Tibial nerve (tissue), 4 donors: ENCODE data around the gene ST6GALNAC3. TPM values are rescaled to one million over a fixed set of nuclear protein-coding genes. Genes with fewer than 3 reads are reported as not detected.

Source experiments
- DNase-seq, 2 donors: peaks; one replicate each; pipeline ENCODE4 v3.0.0-alpha.2; 2019; ENCODE audit warnings: low spot score in 2 of 2
- H3K27ac ChIP-seq, 4 donors: fragments of 200-600 bp; sonication (generic) in 3 of 4; one replicate each; pipeline ENCODE4 v1.5.1; 2017 to 2019; ENCODE audit warnings: mild to moderate bottlenecking in 1 of 4
- H3K27me3 ChIP-seq, 2 donors: fragments of 200-600 bp; sonication (generic) in 1 of 2; one replicate each; pipeline versions ENCODE4 v1.5.1 to v1.6.0; 2017 to 2019
- H3K36me3 ChIP-seq, 3 donors: fragments of 200-600 bp; sonication (generic); one replicate each; pipeline ENCODE4 v1.5.1; 2018 to 2019
- H3K4me1 ChIP-seq, 4 donors: fragments of 200-600 bp; sonication (generic) in 3 of 4; one replicate each; pipeline ENCODE4 v1.5.1; 2017 to 2019
- H3K4me3 ChIP-seq, 4 donors: fragments of 200-600 bp; sonication (generic) in 3 of 4; one replicate each; pipeline ENCODE4 v1.5.1; 2017 to 2019; ENCODE audit warnings: mild to moderate bottlenecking in 1 of 4, moderate library complexity in 1 of 4
- H3K9me3 ChIP-seq, 4 donors: fragments of 200-600 bp; sonication (generic) in 3 of 4; one replicate each; pipeline ENCODE4 v1.5.1; 2017 to 2019
- EP300 ChIP-seq, 2 donors: sonication (generic); formaldehyde crosslinking; IDR thresholded peaks; one replicate each; pipeline ENCODE4 v1.6.1; 2017; ENCODE audit warnings: antibody characterized with exemption in 2 of 2, mild to moderate bottlenecking in 1 of 2
- POLR2A ChIP-seq, 2 donors: fragments of 450-650 bp; IDR thresholded peaks; one replicate each; pipeline ENCODE4 v1.6.1; 2017; ENCODE audit warnings: antibody characterized with exemption in 2 of 2, mild to moderate bottlenecking in 2 of 2, moderate library complexity in 2 of 2
- WGBS, 2 donors: methylation state at CpG; one replicate each; pipeline ENCODE4 v1.1.5; 2018; 5-methylcytosine and 5-hydroxymethylcytosine counted together
- total RNA-seq, 4 donors: library from RNA; depleted of rRNA; stranded (reverse); fragments of >200 nt; gene quantifications; one replicate each; pipeline ENCODE4 v1.1.0, GENCODE V29; 2016
- TF ChIP-seq, protein P1 (sequence below), 5 experiments: fragments of 200-600 bp in 3 of 5; fragments of 450-650 bp in 2 of 5; sonication (generic) in 3 of 5; IDR thresholded peaks; one replicate each; pipeline ENCODE4 v1.5.1; 2016 to 2019; ENCODE audit warnings: antibody characterized with exemption in 5 of 5, mild to moderate bottlenecking in 3 of 5, moderate library complexity in 2 of 5

ST6GALNAC3 gene
- total RNA-seq, 4 donors from 2014 or later: 2.7 to 6.6 (median 4.9) TPM

DNA sequence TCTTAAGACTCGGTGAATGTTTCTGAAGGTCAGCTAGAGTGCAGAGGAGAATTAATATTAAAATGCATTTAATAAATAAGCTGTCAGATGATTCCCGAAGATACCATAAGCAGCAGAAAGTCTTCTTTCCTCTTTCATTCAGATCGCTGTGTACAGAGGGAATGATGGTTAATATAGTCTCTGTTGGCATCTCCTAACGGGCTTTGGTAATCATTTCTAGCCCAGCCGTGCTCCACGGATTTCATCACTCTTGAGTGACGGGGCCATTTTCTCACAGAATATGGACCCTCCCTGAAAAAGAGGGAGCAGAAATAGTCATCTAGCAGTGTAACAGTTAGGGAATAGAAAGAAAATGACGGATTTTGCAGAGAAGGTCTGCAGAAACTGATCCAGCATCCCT, 103.1 kb downstream of the ST6GALNAC3 start:
- Histone ChIP-seq H3K4me1 (no peaks in the 10 kb centered on the region), H3K36me3 (peaks cover 0 to 6% (median 0%) of the 10 kb centered on the region in 3 donors), H3K4me3 (no peak overlapping the region), H3K9me3 (peaks cover 0 to 11% (median 0%) of the 10 kb centered on the region in 4 donors), H3K27ac (no peak overlapping the region), H3K27me3 (no peaks in the 10 kb centered on the region)
- no peak for DNase-seq
- WGBS, 2 donors: 86 to 89% methylated on average over 8 of the region's 8 CpGs
- TF ChIP-seq, protein P1, sequence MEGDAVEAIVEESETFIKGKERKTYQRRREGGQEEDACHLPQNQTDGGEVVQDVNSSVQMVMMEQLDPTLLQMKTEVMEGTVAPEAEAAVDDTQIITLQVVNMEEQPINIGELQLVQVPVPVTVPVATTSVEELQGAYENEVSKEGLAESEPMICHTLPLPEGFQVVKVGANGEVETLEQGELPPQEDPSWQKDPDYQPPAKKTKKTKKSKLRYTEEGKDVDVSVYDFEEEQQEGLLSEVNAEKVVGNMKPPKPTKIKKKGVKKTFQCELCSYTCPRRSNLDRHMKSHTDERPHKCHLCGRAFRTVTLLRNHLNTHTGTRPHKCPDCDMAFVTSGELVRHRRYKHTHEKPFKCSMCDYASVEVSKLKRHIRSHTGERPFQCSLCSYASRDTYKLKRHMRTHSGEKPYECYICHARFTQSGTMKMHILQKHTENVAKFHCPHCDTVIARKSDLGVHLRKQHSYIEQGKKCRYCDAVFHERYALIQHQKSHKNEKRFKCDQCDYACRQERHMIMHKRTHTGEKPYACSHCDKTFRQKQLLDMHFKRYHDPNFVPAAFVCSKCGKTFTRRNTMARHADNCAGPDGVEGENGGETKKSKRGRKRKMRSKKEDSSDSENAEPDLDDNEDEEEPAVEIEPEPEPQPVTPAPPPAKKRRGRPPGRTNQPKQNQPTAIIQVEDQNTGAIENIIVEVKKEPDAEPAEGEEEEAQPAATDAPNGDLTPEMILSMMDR (IDR thresholded peaks at IDR 0.05): no peak
- no peak for TF ChIP-seq POLR2A (IDR thresholded peaks at IDR 0.05)
- no peak for TF ChIP-seq EP300 (IDR thresholded peaks at IDR 0.05)

DNA sequence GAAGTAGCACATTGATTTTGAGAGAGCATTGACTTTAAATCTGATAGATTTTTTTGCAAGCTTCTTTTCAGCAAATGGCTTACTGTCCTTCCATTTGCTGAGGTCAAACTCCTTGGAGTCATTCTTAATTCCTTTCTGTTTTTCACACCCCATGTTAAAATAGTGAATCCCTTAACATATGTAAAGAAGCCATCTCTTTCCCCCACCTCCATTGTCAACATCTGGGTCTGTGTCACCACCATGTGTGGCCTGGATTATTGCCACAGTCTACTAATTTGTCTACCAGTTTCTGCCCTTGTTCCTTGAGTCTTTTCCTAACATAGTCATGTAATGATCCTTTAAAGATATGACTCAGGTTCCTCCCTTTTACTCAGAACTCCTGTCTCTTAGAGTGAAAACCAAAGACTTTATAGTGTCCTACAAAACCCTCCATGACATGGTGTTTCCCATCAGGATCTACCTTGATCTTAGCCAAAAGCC, 104.7 kb downstream of the ST6GALNAC3 start:
- no peaks in the 10 kb centered on the region for H3K27me3 ChIP-seq
- H3K4me1 ChIP-seq: no peaks in the 10 kb centered on the region
- TF ChIP-seq, protein P1 (IDR thresholded peaks at IDR 0.05): no peak
- TF ChIP-seq POLR2A (IDR thresholded peaks at IDR 0.05): no peak
- H3K9me3 ChIP-seq: peaks cover 0 to 5% (median 0%) of the 10 kb centered on the region in 4 donors
- no peak overlapping the region for H3K4me3 ChIP-seq
- H3K27ac ChIP-seq: no peak overlapping the region
- no peak for DNase-seq
- H3K36me3 ChIP-seq: peaks cover 0 to 6% (median 0%) of the 10 kb centered on the region in 3 donors

DNA sequence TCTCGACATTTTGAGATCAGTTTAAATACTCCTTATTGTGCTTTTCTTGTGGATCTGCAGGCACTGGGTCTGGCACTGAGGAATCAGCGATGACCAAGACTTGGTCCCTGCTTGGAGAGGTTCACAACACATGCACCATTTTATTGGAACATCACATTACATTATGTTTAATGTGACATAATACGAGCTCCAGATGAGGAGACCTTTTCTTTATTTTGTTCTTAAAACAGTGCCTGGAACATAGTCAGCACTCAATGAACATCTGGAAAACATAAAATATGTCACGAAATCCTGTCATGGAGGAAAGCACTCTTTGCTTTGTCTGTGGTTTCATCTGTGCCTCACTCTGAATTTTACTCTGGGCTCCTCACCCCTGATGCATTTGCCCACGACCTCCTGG, 110.7 kb downstream of the ST6GALNAC3 start:
- no peak for DNase-seq
- Histone ChIP-seq H3K27ac (no peak overlapping the region), H3K27me3 (no peaks in the 10 kb centered on the region), H3K36me3 (peaks cover 0 to 6% (median 0%) of the 10 kb centered on the region in 3 donors), H3K9me3 (peaks cover 0 to 5% (median 0%) of the 10 kb centered on the region in 4 donors), H3K4me3 (no peak overlapping the region), H3K4me1 (no peaks in the 10 kb centered on the region)
- TF ChIP-seq, protein P1 (IDR thresholded peaks at IDR 0.05): no peak
- no peak for TF ChIP-seq EP300 (IDR thresholded peaks at IDR 0.05)
- no peak for TF ChIP-seq POLR2A (IDR thresholded peaks at IDR 0.05)
- 68 to 82% methylated on average over 5 of the region's 5 CpGs for WGBS, 2 donors

DNA sequence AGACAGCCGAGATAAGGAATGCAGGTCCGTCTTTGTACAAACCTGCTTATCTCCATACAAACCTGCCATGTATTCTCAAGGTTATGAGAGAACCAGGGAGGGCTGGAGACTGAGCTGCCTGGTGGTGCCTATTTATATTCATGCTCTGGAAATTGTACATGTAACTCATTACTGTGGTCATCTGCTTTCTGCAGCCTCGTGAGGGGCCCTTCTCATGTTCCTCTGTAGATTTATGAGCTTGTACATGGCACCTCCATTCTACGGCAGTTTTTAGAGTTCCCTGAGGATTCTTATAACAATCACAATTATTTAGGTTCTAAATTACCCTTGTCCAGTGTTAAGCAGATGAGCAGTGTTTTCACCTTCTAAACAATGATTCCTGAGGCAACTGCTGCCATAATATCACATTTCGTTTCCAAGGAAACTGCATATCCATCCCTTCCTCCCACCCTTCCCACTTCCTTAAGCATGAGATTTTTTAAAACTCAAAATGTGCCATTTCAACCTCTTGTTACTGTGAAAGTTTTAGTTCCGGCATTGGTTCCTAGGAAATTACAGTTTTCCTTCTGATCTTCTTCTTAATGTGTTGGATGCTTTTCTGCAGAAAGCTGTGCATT, 112.1 kb downstream of the ST6GALNAC3 start:
- Histone ChIP-seq H3K4me1 (no peaks in the 10 kb centered on the region), H3K36me3 (no peaks in the 10 kb centered on the region), H3K4me3 (no peak overlapping the region), H3K27ac (no peak overlapping the region), H3K9me3 (no peaks in the 10 kb centered on the region), H3K27me3 (no peaks in the 10 kb centered on the region)
- WGBS, 2 donors: 80 to 81% methylated on average over 6 of the region's 6 CpGs
- TF ChIP-seq POLR2A (IDR thresholded peaks at IDR 0.05): no peak
- no peak for DNase-seq

DNA sequence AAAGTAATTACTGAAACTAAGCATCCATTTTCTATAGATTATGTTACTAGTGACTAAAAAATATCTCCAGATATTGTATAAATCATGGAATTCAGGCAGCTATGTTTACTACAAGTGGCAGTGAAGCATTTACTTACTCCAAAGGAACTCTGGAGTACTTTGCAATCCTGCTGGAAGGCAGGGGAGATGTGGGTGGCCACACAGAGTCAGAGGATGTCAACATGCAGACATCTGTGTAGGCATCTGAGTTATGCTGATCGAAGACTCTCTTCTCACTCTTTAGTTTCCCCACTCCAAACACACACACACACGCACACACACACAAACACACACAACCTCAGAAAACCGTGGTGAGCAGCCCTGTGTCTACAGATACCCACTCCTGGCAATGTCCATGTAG, 112.9 kb downstream of the ST6GALNAC3 start:
- H3K27me3 ChIP-seq: no peaks in the 10 kb centered on the region
- H3K4me1 ChIP-seq: no peaks in the 10 kb centered on the region
- no peaks in the 10 kb centered on the region for H3K36me3 ChIP-seq
- DNase-seq: no peak
- H3K9me3 ChIP-seq: no peaks in the 10 kb centered on the region
- 88 to 91% methylated on average over 3 of the region's 3 CpGs for WGBS, 2 donors
- TF ChIP-seq, protein P1 (IDR thresholded peaks at IDR 0.05): no peak
- no peak for TF ChIP-seq POLR2A (IDR thresholded peaks at IDR 0.05)
- no peak for TF ChIP-seq EP300 (IDR thresholded peaks at IDR 0.05)
- H3K27ac ChIP-seq: no peak overlapping the region
- H3K4me3 ChIP-seq: no peak overlapping the region
